Neuronal stem cell (in vitro differentiated cells): ENCODE results near the gene ANK3.

Experiments used
- DNase-seq: peaks from one replicate; pipeline ENCODE4 v3.0.0-alpha.2; 2013; ENCODE audit warnings: low spot score
- H2AFZ ChIP-seq: one replicate; pipeline ENCODE4 v1.6.1; 2013; ENCODE audit warnings: mild to moderate bottlenecking, low read length, inconsistent platforms
- H2AK5ac ChIP-seq: 2 replicates; pipeline ENCODE4 v1.6.1; 2013; ENCODE audit warnings: low read depth, mild to moderate bottlenecking, inconsistent platforms, low read length, moderate library complexity, mixed read lengths
- H2BK120ac ChIP-seq: 2 replicates; pipeline ENCODE4 v1.6.1; 2013; ENCODE audit warnings: low read depth, mild to moderate bottlenecking, inconsistent platforms, low read length, moderate library complexity, mixed read lengths
- H2BK12ac ChIP-seq: one replicate; pipeline ENCODE4 v1.6.1; 2013; ENCODE audit warnings: low read length, inconsistent platforms
- H2BK15ac ChIP-seq: 2 replicates; pipeline ENCODE4 v1.6.1; 2013; ENCODE audit warnings: mild to moderate bottlenecking, low read length, inconsistent platforms, mixed read lengths
- H2BK5ac ChIP-seq: one replicate; pipeline ENCODE4 v1.6.1; 2013; ENCODE audit warnings: inconsistent platforms, mild to moderate bottlenecking, low read length, moderate library complexity
- H3K14ac ChIP-seq: one replicate; pipeline ENCODE4 v1.6.1; 2013; ENCODE audit warnings: low read length, inconsistent platforms
- H3K18ac ChIP-seq: 2 replicates; pipeline ENCODE4 v1.6.1; 2013; ENCODE audit warnings: low read length, inconsistent platforms
- H3K23ac ChIP-seq: 2 replicates; pipeline ENCODE4 v1.6.1; 2013; ENCODE audit warnings: low read depth, mild to moderate bottlenecking, mixed read lengths, low read length, inconsistent platforms; ENCODE audit not compliant: poor library complexity
- H3K27ac ChIP-seq: replicated peaks from 3 replicates; pipeline ENCODE4 v1.5.1; 2013; ENCODE audit warnings: low read length, inconsistent platforms
- H3K27me3 ChIP-seq, 3 experiments: 2 replicates each; pipeline ENCODE4 v1.6.1; 2013; ENCODE audit warnings: low read length in 3 of 3, mild to moderate bottlenecking in 2 of 3, inconsistent platforms in 1 of 3, low read depth in 1 of 3, mixed read lengths in 1 of 3, moderate library complexity in 1 of 3; ENCODE audit not compliant: control insufficient read depth in 3 of 3, insufficient read depth in 3 of 3
- H3K36me3 ChIP-seq, 2 donors: replicated peaks in 1 of 2; 2 replicates each; pipeline ENCODE4 v1.6.1; 2013; ENCODE audit warnings: low read length in 2 of 2; ENCODE audit not compliant: control insufficient read depth in 2 of 2, insufficient read depth in 2 of 2
- H3K4ac ChIP-seq: 2 replicates; pipeline ENCODE4 v1.6.1; 2013; ENCODE audit warnings: inconsistent platforms, mild to moderate bottlenecking, low read length, moderate library complexity
- H3K4me1 ChIP-seq, 2 donors: 1 replicate in 1 of 2; 2 replicates in 1 of 2; pipeline ENCODE4 v1.6.1; 2013; ENCODE audit warnings: low read length in 2 of 2, low read depth in 1 of 2; ENCODE audit not compliant: control insufficient read depth in 2 of 2, insufficient read depth in 1 of 2
- H3K4me2 ChIP-seq: one replicate; pipeline ENCODE4 v1.6.1; 2013; ENCODE audit warnings: mild to moderate bottlenecking, low read length, inconsistent platforms; ENCODE audit not compliant: insufficient read depth, poor library complexity, severe bottlenecking
- H3K4me3 ChIP-seq, 2 donors: 2 replicates each; pipeline ENCODE4 v1.5.1; 2013; ENCODE audit warnings: low read length in 2 of 2, mild to moderate bottlenecking in 2 of 2, inconsistent platforms in 1 of 2, moderate library complexity in 1 of 2
- H3K79me1 ChIP-seq: one replicate; pipeline ENCODE4 v1.6.1; 2013; ENCODE audit warnings: low read depth, mild to moderate bottlenecking, inconsistent platforms, low read length, moderate library complexity
- H3K9ac ChIP-seq: one replicate; pipeline ENCODE4 v1.6.1; 2013; ENCODE audit warnings: mild to moderate bottlenecking, low read depth, low read length, inconsistent platforms; ENCODE audit not compliant: poor library complexity
- H3K9me3 ChIP-seq, 2 donors: replicated peaks in 1 of 2; 2 replicates each; pipeline versions ENCODE3 to v1.6.1; 2013; ENCODE audit warnings: low read length in 2 of 2, mild to moderate bottlenecking in 2 of 2, inconsistent platforms in 1 of 2, low read depth in 1 of 2, mixed read lengths in 1 of 2, moderate library complexity in 1 of 2; ENCODE audit not compliant: control insufficient read depth in 2 of 2, insufficient read depth in 1 of 2
- H4K8ac ChIP-seq: one replicate; pipeline ENCODE4 v1.6.1; 2013; ENCODE audit warnings: low read depth, mild to moderate bottlenecking, inconsistent platforms, low read length, moderate library complexity
- H4K91ac ChIP-seq: one replicate; pipeline ENCODE4 v1.6.1; 2013; ENCODE audit warnings: low read length, low read depth, mild to moderate bottlenecking, inconsistent platforms; ENCODE audit not compliant: poor library complexity
- WGBS, 2 donors: extraction: QIAGEN DNeasy Blood & Tissue Kit; methylation state at CpG; one replicate each; pipeline ENCODE4 v1.1.7; 2013; ENCODE audit warnings: missing lambda C conversion rate in 2 of 2, mixed read lengths in 1 of 2; ENCODE audit not compliant: insufficient read length in 2 of 2, insufficient replicate concordance in 1 of 2; ENCODE audit errors: extremely low coverage in 2 of 2; 5-methylcytosine and 5-hydroxymethylcytosine counted together

The ANK3 gene

GRCh38 chr10:60385399-60385738 lies 4.3 kb downstream of the ANK3 start:
- Histone ChIP-seq H3K27ac (no peak overlapping the region), H3K27me3 (no peaks in the 10 kb centered on the region), H3K4me2 (no peak overlapping the region), H3K23ac (no peak overlapping the region), H4K8ac (no peak overlapping the region), H2AFZ (no peak overlapping the region), H3K9me3 (no peaks in the 10 kb centered on the region), H3K14ac (no peak overlapping the region), H3K4me3 (no peak overlapping the region), H3K79me1 (no peaks in the 10 kb centered on the region), H3K9ac (no peak overlapping the region), H3K36me3 (no peaks in the 10 kb centered on the region), H2BK5ac (no peak overlapping the region), H2BK12ac (no peak overlapping the region), H3K18ac (no peak overlapping the region), H2BK15ac (no peak overlapping the region), H3K4me1 (peaks cover 11 to 28% of the 10 kb centered on the region in 2 donors), H4K91ac (no peak overlapping the region), H3K4ac (no peak overlapping the region), H2BK120ac (no peak overlapping the region), H2AK5ac (no peak overlapping the region)
- DNase-seq, result no peak
- no CpG with 5 or more reads among the region's 1 CpG for WGBS, 2 donors

GRCh38 chr10:60384708-60385398 lies 4.8 kb downstream of the ANK3 start:
- Histone ChIP-seq H3K79me1 (no peaks in the 10 kb centered on the region), H3K9me3 (no peaks in the 10 kb centered on the region), H3K27ac (no peak overlapping the region), H3K4me3 (no peak overlapping the region), H3K14ac (no peak overlapping the region), H3K4ac (no peak overlapping the region), H3K36me3 (no peaks in the 10 kb centered on the region), H3K4me2 (no peak overlapping the region), H2AFZ (no peak overlapping the region), H4K91ac (no peak overlapping the region), H3K23ac (no peak overlapping the region), H2BK5ac (no peak overlapping the region), H2BK12ac (no peak overlapping the region), H3K18ac (no peak overlapping the region), H2BK15ac (no peak overlapping the region), H2BK120ac (no peak overlapping the region), H3K9ac (no peak overlapping the region), H4K8ac (no peak overlapping the region), H3K27me3 (no peaks in the 10 kb centered on the region), H2AK5ac (no peak overlapping the region), H3K4me1 (peaks cover 11 to 24% of the 10 kb centered on the region in 2 donors)
- no CpG with 5 or more reads among the region's 5 CpGs for WGBS, 2 donors
- no peak for DNase-seq

GRCh38 chr10:60384011-60384410 lies 5.7 kb downstream of the ANK3 start:
- H2BK15ac ChIP-seq, result no peak overlapping the region
- H3K4me3 ChIP-seq, result no peak overlapping the region
- no peak overlapping the region for H3K9ac ChIP-seq
- no peaks in the 10 kb centered on the region for H3K9me3 ChIP-seq
- H2BK120ac ChIP-seq, result no peak overlapping the region
- no peak overlapping the region for H2AFZ ChIP-seq
- no peak overlapping the region for H3K14ac ChIP-seq
- DNase-seq, result no peak
- no peak overlapping the region for H4K91ac ChIP-seq
- H3K27ac ChIP-seq, result no peak overlapping the region
- no peaks in the 10 kb centered on the region for H3K36me3 ChIP-seq
- H3K23ac ChIP-seq, result no peak overlapping the region
- WGBS, 2 donors, result no CpG with 5 or more reads among the region's 1 CpG
- no peaks in the 10 kb centered on the region for H3K79me1 ChIP-seq
- peaks cover 6 to 17% of the 10 kb centered on the region in 2 donors for H3K4me1 ChIP-seq
- no peak overlapping the region for H3K4me2 ChIP-seq
- H3K18ac ChIP-seq, result no peak overlapping the region
- H3K4ac ChIP-seq, result no peak overlapping the region
- no peak overlapping the region for H2BK12ac ChIP-seq
- H2AK5ac ChIP-seq, result no peak overlapping the region
- no peak overlapping the region for H4K8ac ChIP-seq
- no peaks in the 10 kb centered on the region for H3K27me3 ChIP-seq
- no peak overlapping the region for H2BK5ac ChIP-seq

- Histone ChIP-seq H3K4ac (no peak overlapping the region), H3K4me1 (peaks cover 0 to 8% of the 10 kb centered on the region in 2 donors), H3K4me2 (no peak overlapping the region), H4K8ac (no peak overlapping the region), H3K14ac (no peak overlapping the region), H2AFZ (no peak overlapping the region), H2AK5ac (no peak overlapping the region), H2BK120ac (no peak overlapping the region), H2BK5ac (no peak overlapping the region), H2BK12ac (no peak overlapping the region), H2BK15ac (no peak overlapping the region), H3K79me1 (no peaks in the 10 kb centered on the region), H4K91ac (no peak overlapping the region), H3K4me3 (no peak overlapping the region), H3K27me3 (no peaks in the 10 kb centered on the region), H3K27ac (no peak overlapping the region), H3K9me3 (no peaks in the 10 kb centered on the region), H3K23ac (no peak overlapping the region), H3K36me3 (no peaks in the 10 kb centered on the region), H3K9ac (no peak overlapping the region), H3K18ac (no peak overlapping the region)
- WGBS, 2 donors, result no CpG with 5 or more reads among the region's 1 CpG
- no peak for DNase-seq
Measured at GRCh38 chr10:60382946-60383681, 6.6 kb downstream of the ANK3 start.
